ENCODE results near the gene NPY4R2.
"Not testable (repeated sequence)": the region's sequence is repeated elsewhere in the genome, so short reads cannot be mapped to it uniquely, and the experiment has no call there.

GRCh38 chr10:47924628-47925027 lies 6.2 kb downstream of the NPY4R2 start:
- TF ChIP-seq MXI1 (IDR thresholded peaks at IDR 0.05; ENCODE audit: low read depth, low read length); ELF1 (IDR thresholded peaks at IDR 0.05); NRF1 (IDR thresholded peaks at IDR 0.05; ENCODE audit: low read depth, low read length); CTCF (IDR thresholded peaks at IDR 0.05): not testable (repeated sequence)

Measured in SK-N-SH (cell line).